IPS-NIHi7 (cell line): Measurements from ENCODE around the gene AUH.

ENCODE experiments used
- DNase-seq: peaks from one replicate; pipeline ENCODE4 v3.0.0; 2012; ENCODE audit warnings: mixed read lengths; ENCODE audit errors: extremely low spot score

AUH gene

DNA sequence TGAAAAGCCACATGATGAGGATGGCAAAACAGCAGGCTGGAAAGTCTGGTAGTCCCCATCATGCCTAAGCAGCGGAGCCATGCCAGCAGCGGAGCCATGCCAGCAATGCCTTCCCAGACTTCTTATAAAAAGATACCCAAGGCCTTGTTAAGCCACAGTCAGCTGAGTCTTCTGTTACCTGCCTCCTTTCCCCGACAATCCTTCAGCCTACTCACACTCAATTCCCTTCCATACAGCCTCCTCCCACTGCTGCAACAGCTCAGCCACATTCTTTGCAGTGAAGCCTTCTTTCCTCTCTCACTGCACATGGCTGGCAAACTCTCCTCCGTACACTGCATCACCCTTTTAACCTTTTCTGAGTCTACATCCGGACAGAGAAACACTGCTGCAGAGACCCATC lies 114.9 kb downstream of the AUH start:
- DNase-seq, result no peak

DNA sequence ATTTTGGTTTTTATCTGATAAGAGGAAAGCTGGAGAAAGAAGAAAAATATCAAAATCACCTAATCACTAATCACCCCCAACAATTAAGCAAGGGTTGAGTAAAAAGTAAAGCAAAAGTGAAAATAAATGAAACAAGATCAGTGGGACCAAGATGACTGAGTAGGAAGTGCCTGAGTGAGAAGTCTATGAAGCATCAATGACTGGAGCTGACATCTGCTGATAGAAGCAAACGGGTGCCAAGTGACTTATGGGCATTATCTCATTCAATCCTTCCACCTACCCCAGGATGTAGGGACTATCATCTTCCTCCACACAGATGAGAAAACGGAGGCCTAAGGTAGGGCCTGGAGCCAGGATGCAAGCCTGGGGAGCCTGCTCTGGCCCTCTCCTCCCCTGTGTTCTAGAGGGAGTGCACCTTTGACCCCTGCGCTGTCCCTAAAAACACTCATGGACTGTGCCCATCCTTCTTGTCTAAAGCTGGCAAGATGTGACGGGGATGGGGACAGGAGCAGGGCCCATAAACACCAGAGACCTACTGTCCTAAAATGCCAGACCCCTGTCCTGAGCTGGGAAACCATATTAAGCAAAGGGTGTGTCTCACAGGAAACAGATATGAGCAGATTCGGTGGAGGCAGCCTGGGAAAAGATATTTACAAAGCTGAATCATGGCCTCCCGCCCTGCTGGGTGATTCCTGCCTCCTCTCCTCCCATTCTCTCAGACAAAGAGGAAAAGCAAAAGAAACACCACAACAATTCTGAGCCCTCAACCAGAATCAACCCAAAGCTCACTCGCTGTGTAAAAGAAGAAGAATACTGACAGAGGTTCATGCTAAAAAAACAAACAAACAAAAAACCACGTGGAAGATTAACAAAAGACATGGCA lies 116.0 kb downstream of the AUH start:
- no peak for DNase-seq

DNA sequence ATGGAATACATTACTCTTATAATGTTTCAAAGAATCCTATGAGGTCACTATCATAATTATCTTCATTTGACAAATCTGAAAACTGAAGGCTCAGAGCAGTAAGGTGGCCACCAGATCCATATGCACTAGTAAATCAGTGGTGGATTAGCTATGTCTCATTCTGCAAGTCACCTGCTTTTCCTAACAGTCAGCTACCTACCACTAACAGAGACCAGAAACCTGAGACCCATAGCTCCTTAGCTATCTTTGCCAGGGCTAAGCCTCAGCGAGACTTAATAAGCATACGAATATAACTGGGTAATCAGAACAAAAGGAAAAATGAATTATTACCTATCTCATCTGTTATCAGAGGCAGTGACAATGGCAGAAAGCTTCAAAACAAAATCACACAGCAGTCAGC lies 118.7 kb downstream of the AUH start:
- no peak for DNase-seq

DNA sequence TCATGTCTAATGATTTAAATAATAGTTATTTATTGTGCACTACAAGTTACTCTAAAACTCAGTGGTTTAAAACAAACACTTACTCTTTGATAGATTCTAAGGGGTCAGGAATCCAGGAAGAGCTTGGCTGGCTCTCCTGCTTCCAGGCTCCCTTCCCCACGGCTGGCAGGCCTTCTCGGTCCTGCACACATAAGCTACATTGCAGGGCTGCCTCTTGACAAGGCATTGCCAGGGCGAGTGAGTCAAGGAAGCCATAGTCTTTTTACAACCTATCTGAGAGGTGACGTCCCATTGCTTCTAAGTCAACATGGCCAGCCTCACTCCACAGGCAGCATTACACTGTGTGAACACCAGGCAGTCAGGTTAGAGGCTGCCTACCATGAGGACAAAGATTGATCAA lies 119.8 kb downstream of the AUH start:
- no peak for DNase-seq

DNA sequence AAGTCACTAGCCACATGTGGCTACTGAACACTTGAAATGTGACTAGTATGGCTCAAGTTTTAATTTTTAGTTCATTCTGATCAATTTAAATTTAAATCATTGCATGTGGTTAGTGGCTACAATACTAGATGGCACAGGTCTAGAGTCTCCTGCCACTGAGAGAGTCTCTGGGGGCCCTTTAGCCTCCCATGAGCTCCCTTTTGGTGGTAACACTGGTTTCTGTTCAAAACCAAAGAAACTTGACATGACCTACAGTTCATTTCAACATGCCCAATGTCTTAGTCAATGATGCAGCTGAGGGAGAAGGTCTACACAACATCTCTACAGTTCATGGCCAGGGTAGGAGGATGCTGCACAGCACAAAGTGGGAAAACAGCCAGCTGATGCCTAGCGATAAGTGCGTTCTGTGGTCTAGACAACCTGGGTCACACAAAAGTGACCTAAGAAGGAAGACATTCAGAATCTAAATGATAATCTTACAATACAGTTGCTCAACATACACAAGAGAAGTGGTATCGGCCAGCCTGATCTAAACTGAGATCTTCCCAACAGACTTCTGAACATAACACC lies 121.0 kb downstream of the AUH start:
- no peak for DNase-seq

DNA sequence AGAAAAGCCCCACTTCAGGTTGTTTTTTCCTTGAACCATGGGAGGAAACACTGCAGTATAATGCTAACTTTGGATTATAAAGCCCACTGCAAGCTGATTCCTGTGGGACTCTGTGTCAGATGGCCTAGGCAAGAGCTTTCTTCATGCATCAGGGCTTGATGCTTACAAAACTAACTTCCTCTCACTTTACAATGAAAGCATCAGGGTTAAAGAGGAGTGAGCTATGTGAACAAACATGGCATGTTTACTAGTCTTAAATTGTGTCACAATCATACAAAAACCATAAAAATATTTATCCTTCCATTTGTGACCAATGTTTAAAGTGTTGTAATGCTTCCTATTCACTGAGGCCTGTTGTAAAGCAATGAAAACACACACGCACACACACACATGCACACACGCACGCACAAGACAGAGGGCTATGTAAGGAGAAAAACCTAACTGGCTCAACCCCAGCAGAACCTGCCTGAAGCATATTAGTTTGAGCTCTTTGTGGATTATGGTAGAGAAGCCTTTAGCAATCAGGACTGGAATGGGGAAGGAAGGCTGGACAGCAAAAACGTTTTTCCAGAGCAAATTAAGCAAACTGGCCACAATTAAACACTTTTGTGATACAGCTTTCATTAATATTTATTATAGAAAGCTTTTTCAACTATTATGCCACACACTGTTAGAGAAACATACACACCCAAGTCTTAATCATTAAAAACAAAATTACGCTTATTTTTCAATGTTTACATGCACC lies 122.2 kb downstream of the AUH start:
- DNase-seq, result no peak

DNA sequence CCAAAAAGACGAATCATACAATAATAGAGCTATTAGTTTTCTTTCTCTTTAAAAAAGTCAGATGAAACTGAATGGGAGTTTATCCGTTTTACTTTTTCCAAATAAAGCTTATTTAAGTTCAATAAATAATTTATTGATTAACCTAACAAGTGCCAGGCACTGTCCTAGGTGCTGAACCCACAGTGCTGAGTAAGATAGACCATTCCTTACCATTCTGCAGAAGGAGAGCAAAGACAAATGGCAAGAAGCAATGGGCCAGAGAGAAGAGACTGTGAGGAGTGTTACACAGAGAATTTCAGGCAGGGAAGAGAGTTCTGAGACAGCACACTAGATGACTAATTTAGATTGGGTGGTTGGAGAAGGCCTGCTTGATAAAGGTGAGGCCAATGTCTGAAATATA lies 127.2 kb downstream of the AUH start:
- DNase-seq, result no peak

DNA sequence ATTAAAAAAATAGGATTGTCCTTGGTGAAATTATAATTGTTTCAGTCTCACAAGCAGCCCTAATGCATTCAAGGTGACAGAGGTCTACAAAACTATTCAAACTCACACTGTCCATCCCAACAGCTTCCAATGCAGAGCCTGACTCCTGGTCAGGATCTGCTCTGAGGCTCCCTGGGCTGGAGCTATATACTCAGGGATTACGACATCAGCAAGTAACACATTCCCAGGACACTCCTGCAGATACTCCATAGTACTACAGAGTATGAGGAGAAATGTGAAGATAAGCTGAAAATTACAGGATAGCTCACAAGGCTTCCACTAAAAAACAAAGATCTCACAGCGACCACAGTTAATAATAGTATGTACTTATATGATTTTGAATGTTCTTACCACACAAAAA lies 130.1 kb downstream of the AUH start:
- no peak for DNase-seq

DNA sequence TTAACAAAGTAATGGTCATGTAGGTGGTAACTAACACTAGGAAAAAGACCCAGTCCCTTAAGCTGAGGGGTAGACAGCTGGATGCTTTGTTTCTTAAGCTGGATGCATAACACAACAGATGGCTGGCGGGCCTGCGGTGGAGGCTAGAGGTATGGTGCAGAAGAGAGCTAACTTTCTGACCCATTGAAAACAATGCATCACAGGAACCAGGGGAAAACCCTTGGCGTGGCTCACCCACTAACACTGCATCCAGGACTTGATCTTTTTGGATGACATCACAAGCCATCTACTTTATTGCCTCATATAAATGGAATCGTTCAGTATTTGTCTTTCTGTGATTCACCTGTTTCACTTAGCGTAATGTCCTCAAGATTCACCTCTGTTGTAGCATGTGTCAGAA lies 138.7 kb downstream of the AUH start:
- DNase-seq, result no peak

DNA sequence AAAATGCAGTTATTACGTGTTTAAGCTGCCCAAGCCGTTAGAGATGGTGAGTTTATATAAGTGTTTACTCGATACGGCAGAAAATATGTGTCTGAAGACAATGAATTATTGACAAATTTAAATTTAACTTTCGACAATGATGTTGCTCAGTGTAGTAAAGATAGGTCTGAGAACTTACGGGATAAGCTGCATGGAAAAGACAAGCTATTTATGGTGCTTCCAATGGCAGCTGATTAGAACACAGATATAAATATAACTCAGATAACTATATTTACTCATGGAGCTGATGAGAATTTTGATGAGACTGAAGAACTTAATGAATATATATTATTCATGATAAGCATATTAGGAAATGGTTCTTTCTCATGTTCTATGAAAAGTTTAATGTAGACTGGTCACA lies 139.3 kb downstream of the AUH start:
- no peak for DNase-seq

DNA sequence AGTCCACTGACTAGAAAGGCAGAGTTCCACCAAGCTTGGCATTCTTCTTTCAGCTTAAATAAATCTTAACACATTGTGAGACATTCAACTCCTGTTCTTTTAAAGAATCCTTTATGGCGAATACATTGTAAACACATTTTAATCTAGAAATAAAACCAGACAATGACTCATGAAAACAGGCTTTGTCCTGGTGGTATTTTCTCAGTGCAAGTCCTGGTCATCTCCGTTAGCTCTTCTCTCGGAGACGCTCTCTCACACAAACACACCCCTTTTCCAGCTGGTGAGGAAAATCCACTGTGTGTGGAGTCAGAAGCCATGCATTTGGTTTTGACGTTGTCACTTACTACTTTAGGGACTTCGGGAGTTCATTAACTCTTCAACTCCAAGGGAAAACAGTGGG lies 140.4 kb downstream of the AUH start:
- no peak for DNase-seq

DNA sequence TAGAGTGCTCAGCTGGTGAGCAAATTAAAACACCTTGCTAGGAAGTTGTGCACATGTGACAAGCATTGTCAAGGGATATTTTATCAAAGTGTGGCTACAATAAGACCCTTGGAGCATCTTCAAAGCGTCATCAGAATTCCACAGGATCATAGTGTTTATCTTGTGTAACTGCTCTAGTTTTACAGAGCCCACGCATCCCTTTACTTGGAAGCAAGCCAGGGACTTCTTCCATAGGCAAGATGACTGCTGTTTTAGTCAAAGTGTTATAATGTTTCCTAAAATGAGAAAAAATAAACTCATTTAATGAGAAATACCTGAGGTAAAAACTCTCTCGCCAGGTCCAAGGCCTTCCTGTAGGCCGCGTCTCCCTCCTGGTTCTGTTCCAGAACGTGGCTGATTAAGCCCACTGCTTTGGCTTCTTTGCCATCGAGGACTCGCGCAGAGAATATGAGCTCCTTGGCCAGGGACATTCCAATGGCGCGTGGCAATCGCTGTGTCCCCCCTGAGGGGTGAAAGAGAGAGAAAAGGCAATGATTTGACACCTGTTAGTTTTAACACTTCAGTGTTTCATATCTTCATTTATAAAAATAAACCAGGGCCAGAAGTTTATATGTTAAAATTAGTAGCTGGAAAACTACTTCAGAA lies 141.1 kb downstream of the AUH start:
- DNase-seq, result no peak

DNA sequence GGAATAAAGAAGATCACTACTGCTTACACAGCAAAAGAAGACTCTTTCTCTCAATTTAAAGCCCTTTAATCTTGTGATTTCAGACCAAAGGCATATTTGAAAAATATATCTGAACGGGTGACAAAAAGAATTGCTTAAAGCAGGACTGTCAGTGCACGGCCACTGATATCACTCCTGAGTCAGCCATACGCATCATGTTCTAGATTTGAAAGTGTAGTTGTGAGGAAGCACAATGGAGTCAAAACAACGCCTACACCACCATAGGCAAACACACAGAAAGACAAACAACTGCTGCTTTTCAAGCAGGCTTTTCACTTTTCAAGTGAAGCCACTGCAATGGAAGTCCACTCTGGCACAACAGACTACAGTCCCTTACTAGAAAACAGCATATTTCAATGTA lies 141.7 kb downstream of the AUH start:
- DNase-seq, result no peak

DNA sequence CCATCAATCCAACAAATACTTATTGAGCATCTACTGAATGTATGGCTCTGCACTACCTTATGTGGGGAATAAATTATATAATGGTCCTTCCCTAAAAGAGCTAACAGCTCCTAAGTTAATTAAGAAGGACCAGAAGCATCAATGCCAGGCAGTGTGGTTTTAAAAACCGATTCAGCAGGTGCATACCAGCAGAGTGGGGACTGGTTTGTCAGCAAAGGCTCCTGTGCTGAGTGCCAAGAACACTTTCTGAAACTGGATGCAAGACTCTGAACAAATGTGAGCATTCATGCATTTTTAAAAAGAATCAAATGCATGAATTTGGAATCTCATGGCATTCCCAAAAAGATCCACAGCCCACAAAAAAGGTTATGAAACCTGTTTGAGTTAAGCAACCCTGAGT lies 142.2 kb downstream of the AUH start:
- no peak for DNase-seq

DNA sequence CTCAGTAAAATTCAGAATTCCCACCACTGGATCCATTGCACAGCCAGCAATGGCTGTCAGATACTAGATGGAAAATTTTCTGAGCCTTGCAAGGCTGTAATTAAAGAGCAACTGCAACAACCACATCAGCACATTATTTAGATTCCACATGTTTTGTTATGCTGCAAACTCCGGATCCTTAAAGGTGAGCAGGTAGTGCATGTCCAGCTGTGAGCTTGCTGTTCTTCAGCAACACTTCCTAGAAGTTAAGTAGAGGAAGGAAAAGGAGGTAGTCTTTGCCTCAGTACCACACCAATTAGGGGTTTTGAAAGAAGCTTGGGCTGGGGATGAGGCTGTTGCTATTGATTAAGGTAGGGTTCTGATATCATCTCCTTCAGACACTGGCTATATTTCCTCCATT lies 144.3 kb downstream of the AUH start:
- DNase-seq, result no peak

DNA sequence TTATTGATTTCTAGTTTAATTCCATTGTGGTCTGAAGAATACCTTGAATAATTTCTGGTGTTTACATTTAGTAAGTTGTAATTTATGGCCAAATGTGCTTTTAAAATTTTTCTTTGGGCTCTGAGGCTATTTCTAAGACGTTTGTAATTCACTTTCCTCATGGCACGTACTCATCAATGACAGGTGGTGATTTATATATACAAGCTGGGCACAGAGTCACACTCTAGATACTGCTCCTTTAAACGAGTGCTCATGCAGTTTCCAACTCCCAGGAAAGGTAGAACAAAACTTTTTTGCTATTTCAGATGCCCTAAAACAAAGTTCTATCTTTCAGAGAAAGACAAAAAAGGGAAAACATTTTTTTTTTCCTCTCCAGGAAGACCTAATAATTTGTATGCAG lies 146.9 kb downstream of the AUH start:
- DNase-seq, result no peak

DNA sequence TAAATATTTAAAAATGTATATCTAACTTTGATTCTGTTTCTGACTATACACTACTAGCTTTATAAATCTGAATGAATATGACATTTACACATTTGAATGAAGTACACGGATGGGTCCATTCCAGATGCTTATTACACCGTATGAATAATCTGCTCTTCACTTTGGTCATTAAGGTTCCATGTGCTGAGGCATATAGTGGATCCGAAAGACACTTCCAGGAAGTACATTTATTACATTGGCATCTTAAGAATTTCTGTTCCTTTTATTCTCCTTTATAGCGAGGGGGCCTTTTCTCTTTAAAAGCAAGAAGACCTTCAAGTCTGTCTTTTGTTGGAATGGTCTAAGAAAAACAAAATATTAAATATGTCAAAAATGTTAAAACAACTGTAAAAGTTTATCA lies 147.6 kb downstream of the AUH start:
- no peak for DNase-seq

DNA sequence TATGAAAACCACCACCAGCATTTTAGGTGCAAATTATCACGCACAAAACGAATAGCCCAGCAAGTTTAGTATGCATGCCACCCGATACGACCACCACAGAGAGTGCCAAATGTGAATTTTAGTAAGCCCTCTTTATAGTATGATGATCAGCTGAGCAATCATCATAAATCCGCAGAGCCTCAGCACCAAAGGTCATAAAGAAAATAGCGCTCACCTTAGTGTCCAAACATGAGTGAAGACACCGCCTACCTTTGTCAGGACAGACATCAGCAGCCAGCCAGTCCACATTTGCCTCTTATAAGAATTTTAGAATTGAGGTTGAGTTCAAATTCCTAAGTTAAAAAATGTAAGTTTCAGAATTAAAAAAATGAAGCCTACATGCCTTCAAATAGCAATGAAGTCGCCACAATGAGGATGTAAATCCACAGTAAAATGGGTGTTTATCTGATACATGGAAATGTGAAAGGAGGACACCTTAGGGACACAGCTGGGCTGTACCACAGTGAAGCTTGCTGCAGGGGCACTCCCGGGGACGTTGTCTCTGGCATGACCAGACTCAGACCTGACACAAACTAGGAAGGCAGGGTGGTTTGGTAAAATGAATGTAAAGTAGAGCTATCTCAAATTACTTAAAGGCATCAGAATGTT lies 149.0 kb downstream of the AUH start:
- no peak for DNase-seq

DNA sequence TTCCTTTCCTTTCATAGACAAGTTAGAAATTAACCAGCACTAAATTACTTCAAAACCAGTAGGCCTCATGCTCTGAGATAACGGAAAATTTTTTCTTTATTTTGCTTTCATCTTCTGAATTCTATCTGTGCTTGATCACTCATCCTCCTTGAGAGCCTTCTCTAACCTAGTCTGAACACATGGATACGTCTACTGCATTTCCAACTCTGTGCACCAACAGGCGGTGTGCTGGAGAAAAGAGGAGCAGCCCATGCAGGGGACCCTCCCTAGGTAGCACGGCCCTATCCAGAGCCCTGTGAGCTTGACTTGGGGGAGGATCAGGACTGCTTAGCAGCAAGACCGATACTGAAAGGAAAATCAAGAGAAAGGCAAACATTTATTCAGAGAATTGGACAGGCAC lies 149.8 kb downstream of the AUH start:
- DNase-seq, result no peak

DNA sequence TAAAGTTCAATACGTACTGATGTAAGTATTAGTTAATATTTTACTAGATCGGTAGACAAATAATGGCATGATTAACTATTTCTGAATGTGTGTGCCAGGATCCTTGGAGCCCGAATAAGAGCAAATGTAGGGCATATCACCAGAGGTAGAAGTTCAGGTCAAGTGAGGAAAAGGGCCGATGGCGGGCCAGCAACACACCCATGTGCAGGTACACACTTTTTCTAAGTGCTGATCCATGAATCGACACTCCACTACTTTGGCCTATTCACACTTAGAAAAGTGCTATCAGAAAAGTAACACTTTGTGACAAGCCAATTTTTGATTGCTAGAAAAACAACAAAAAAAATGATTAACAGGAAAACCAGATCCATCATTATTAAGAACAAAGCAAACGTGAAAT lies 150.3 kb downstream of the AUH start:
- DNase-seq, result no peak

DNA sequence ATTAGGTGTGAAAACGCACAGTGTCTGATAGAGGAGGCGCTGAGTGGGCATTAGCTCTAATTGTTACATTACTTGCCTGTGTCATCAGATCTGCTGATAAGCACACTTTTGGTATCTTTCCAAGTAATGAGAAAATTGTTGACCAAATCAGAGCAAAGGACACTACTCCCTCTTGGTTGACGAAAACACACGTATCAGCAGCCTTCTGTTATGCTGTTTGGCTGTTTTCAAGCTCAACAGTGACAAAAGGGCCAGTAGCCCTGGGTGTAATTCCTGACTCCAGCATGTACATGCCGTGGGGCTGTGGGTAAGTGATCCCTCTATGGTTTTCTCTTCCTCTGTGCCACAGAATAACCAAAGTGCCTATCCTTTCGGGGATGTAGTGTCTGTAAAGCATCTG lies 151.4 kb downstream of the AUH start:
- DNase-seq, result no peak

DNA sequence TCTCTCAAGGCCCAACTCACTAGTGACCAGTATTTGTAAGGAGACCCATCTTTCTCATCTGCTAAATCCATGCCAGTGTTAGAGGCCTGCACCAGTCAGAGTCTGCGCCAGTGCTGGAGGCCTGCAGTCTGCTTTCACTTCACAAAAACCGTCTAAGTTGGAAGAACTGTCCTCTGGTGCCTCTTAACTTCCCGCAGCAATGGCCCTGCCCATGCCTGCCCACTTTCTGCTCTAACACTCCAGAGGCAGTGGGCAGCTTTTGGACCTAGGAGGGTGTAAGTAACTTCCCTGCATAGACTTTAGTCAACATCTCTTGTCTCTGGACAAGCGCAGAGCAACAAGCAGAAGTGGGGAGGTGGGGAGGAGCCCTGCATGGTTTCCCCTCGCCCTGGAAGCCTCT lies 152.9 kb downstream of the AUH start:
- DNase-seq, result no peak
